ENCODE measurements around the gene NCR3LG1.

The NCR3LG1 gene

GRCh38 chr11:17412488-17413180 is 61.0 kb downstream of the NCR3LG1 start:
- TF ChIP-seq CTCF (IDR thresholded peaks at IDR 0.05): no peak
- H3K27ac ChIP-seq: no peak overlapping the region
- H3K9me3 ChIP-seq (ENCODE audit: control insufficient read depth, low read length): no peaks in the 10 kb centered on the region
- H3K9ac ChIP-seq: no peak overlapping the region
- H3K79me2 ChIP-seq: no peaks in the 10 kb centered on the region
- no peaks in the 10 kb centered on the region for H3K36me3 ChIP-seq (ENCODE audit: control insufficient read depth, insufficient read depth, low read length)
- no peak overlapping the region for H2AFZ ChIP-seq
- H3K4me1 ChIP-seq: no peaks in the 10 kb centered on the region
- no peaks in the 10 kb centered on the region for H3K27me3 ChIP-seq (ENCODE audit: control insufficient read depth, insufficient read depth, low read length)
- H3K4me3 ChIP-seq (ENCODE audit: low read depth, low read length): no peak overlapping the region
- no peak overlapping the region for H3K4me2 ChIP-seq (ENCODE audit: low read length)

GRCh38 chr11:17413414-17414316 is 62.1 kb downstream of the NCR3LG1 start:
- H3K4me1 ChIP-seq: no peaks in the 10 kb centered on the region
- no peak for TF ChIP-seq CTCF (IDR thresholded peaks at IDR 0.05)
- no peak overlapping the region for H3K4me2 ChIP-seq (ENCODE audit: low read length)
- no peak overlapping the region for H3K4me3 ChIP-seq (ENCODE audit: low read depth, low read length)
- H3K27me3 ChIP-seq (ENCODE audit: control insufficient read depth, insufficient read depth, low read length): no peaks in the 10 kb centered on the region
- no peaks in the 10 kb centered on the region for H3K9me3 ChIP-seq (ENCODE audit: control insufficient read depth, low read length)
- H2AFZ ChIP-seq: no peak overlapping the region
- H3K9ac ChIP-seq: no peak overlapping the region
- H3K27ac ChIP-seq: no peak overlapping the region
- no peaks in the 10 kb centered on the region for H3K36me3 ChIP-seq (ENCODE audit: control insufficient read depth, insufficient read depth, low read length)
- H3K79me2 ChIP-seq: no peaks in the 10 kb centered on the region

GRCh38 chr11:17414317-17414737 is 62.7 kb downstream of the NCR3LG1 start:
- Histone ChIP-seq H3K4me2 (ENCODE audit: low read length) (no peak overlapping the region), H3K4me3 (ENCODE audit: low read depth, low read length) (no peak overlapping the region), H3K27me3 (ENCODE audit: control insufficient read depth, insufficient read depth, low read length) (no peaks in the 10 kb centered on the region), H3K9ac (no peak overlapping the region), H3K9me3 (ENCODE audit: control insufficient read depth, low read length) (no peaks in the 10 kb centered on the region), H2AFZ (no peak overlapping the region), H3K27ac (no peak overlapping the region), H3K36me3 (ENCODE audit: control insufficient read depth, insufficient read depth, low read length) (no peaks in the 10 kb centered on the region), H3K4me1 (no peaks in the 10 kb centered on the region), H3K79me2 (no peaks in the 10 kb centered on the region)
- TF ChIP-seq CTCF (IDR thresholded peaks at IDR 0.05): no peak

GRCh38 chr11:17414992-17415391 is 63.4 kb downstream of the NCR3LG1 start:
- no peaks in the 10 kb centered on the region for H3K9me3 ChIP-seq (ENCODE audit: control insufficient read depth, low read length)
- no peaks in the 10 kb centered on the region for H3K36me3 ChIP-seq (ENCODE audit: control insufficient read depth, insufficient read depth, low read length)
- no peak overlapping the region for H3K4me2 ChIP-seq (ENCODE audit: low read length)
- H3K27ac ChIP-seq: no peak overlapping the region
- H3K4me3 ChIP-seq (ENCODE audit: low read depth, low read length): no peak overlapping the region
- H3K4me1 ChIP-seq: no peaks in the 10 kb centered on the region
- H3K9ac ChIP-seq: no peak overlapping the region
- no peaks in the 10 kb centered on the region for H3K79me2 ChIP-seq
- no peaks in the 10 kb centered on the region for H3K27me3 ChIP-seq (ENCODE audit: control insufficient read depth, insufficient read depth, low read length)
- no peak overlapping the region for H2AFZ ChIP-seq
- no peak for TF ChIP-seq CTCF (IDR thresholded peaks at IDR 0.05)

Measured in parathyroid adenoma (tissue), 2 donors.